HEK293T (cell line): Measurements from ENCODE around the gene CCDC146.

Source experiments
- BHLHE40 ChIP-seq: fragments of 450-650 bp; IDR thresholded peaks from 2 replicates; pipeline ENCODE4 v1.6.1; 2016; ENCODE audit warnings: mild to moderate bottlenecking, moderate library complexity, borderline replicate concordance
- ELF4 ChIP-seq: fragments of 450-650 bp; IDR thresholded peaks from 2 replicates; pipeline ENCODE4 v1.6.1; 2017; ENCODE audit warnings: antibody characterized with exemption
- FOXK2 ChIP-seq: fragments of 450-650 bp; IDR thresholded peaks from 2 replicates; pipeline ENCODE4 v1.6.1; 2016; ENCODE audit warnings: mild to moderate bottlenecking
- FOXM1 ChIP-seq: fragments of 450-650 bp; IDR thresholded peaks from 2 replicates; pipeline ENCODE4 v1.6.1; 2017; ENCODE audit warnings: mild to moderate bottlenecking, borderline replicate concordance
- HDGF ChIP-seq: fragments of 450-650 bp; IDR thresholded peaks from 2 replicates; pipeline ENCODE4 v1.6.1; 2017; ENCODE audit warnings: antibody characterized with exemption, borderline replicate concordance
- LEF1 ChIP-seq: fragments of 450-650 bp; IDR thresholded peaks from 2 replicates; pipeline ENCODE4 v1.6.1; 2017; ENCODE audit warnings: mild to moderate bottlenecking, borderline replicate concordance
- SUZ12 ChIP-seq: fragments of 450-650 bp; IDR thresholded peaks from 2 replicates; pipeline ENCODE4 v1.6.1; 2016; ENCODE audit warnings: mild to moderate bottlenecking
- TARDBP ChIP-seq: fragments of 450-650 bp; IDR thresholded peaks from 2 replicates; pipeline ENCODE4 v1.6.1; 2016
- ZNF384 ChIP-seq: fragments of 450-650 bp; IDR thresholded peaks from 2 replicates; pipeline ENCODE4 v1.6.1; 2016
- TF ChIP-seq, protein P1 (sequence below): fragments of 450-650 bp; IDR thresholded peaks from 2 replicates; pipeline ENCODE4 v1.6.1; 2016

DNA sequence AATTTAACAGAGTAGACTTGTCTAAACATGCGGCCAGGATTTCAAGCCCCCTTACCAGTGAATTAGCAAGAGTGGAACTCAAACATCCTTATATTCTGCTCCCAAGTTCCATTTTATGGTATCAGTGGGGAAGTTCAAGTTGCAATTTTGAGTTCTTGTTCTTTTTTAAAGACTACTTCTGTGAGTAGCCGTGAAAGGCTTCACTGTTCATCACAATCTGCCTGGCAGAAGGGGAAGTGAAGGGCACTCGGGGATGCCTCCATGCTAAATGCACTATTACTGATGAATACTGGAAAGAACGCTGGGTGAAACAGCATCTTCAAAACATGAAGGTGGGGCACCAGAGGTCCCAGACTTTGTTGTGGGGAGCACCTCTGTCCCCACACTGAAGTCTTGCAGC lies 99.7 kb downstream of the CCDC146 start:
- TF ChIP-seq FOXM1 (no peak), FOXK2 (no peak), TARDBP (no peak), HDGF (no peak), BHLHE40 (no peak), SUZ12 (no peak), ZNF384 (no peak), ELF4 (no peak), LEF1 (no peak)
- TF ChIP-seq, protein P1, sequence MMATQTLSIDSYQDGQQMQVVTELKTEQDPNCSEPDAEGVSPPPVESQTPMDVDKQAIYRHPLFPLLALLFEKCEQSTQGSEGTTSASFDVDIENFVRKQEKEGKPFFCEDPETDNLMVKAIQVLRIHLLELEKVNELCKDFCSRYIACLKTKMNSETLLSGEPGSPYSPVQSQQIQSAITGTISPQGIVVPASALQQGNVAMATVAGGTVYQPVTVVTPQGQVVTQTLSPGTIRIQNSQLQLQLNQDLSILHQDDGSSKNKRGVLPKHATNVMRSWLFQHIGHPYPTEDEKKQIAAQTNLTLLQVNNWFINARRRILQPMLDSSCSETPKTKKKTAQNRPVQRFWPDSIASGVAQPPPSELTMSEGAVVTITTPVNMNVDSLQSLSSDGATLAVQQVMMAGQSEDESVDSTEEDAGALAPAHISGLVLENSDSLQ: no peak
